RWPE2 (cell line): Measurements from ENCODE around the gene WBP11.

Experiments
- ATAC-seq: fragments of 200-7000 bp; cut with Tn5 transposase; 3 replicates; pipeline ENCODE4 v1.9.1; 2021; ENCODE audit warnings: low read depth
- DNase-seq: peaks from one replicate; pipeline ENCODE4 v3.0.0-alpha.2; 2020; ENCODE audit warnings: low spot score
- H3K27ac ChIP-seq: fragments of 450-650 bp; 2 replicates; pipeline ENCODE4 v1.5.1; 2017; ENCODE audit warnings: mild to moderate bottlenecking; ENCODE audit not compliant: poor library complexity, severe bottlenecking
- H3K27me3 ChIP-seq: fragments of 250-450 bp; sonication (Bioruptor Pico); 2 replicates; pipeline ENCODE4 v1.5.1; 2021; ENCODE audit warnings: mild to moderate bottlenecking, moderate library complexity; ENCODE audit not compliant: insufficient read depth, poor library complexity, severe bottlenecking
- H3K36me3 ChIP-seq: fragments of 250-450 bp; sonication (Bioruptor Pico); 2 replicates; pipeline ENCODE4 v1.5.1; 2020; ENCODE audit warnings: low read depth, mild to moderate bottlenecking, moderate library complexity
- H3K4me1 ChIP-seq: fragments of 250-450 bp; sonication (Bioruptor Pico); 2 replicates; pipeline ENCODE4 v1.5.1; 2021; ENCODE audit warnings: mild to moderate bottlenecking, moderate library complexity; ENCODE audit not compliant: insufficient read depth, poor library complexity, severe bottlenecking
- H3K4me3 ChIP-seq: fragments of 250-450 bp; sonication (Bioruptor Pico); 2 replicates; pipeline ENCODE4 v1.5.1; 2021; ENCODE audit warnings: mild to moderate bottlenecking, moderate library complexity; ENCODE audit not compliant: severe bottlenecking
- H3K9me3 ChIP-seq: fragments of 250-450 bp; sonication (Bioruptor Pico); 2 replicates; pipeline ENCODE4 v1.5.1; 2021; ENCODE audit warnings: mild to moderate bottlenecking, moderate library complexity; ENCODE audit not compliant: severe bottlenecking
- CTCF ChIP-seq: fragments of 450-650 bp; IDR thresholded peaks from one replicate; pipeline ENCODE4 v1.5.1; 2017; ENCODE audit warnings: mild to moderate bottlenecking, moderate library complexity; ENCODE audit not compliant: poor library complexity, severe bottlenecking

Gene WBP11

DNA sequence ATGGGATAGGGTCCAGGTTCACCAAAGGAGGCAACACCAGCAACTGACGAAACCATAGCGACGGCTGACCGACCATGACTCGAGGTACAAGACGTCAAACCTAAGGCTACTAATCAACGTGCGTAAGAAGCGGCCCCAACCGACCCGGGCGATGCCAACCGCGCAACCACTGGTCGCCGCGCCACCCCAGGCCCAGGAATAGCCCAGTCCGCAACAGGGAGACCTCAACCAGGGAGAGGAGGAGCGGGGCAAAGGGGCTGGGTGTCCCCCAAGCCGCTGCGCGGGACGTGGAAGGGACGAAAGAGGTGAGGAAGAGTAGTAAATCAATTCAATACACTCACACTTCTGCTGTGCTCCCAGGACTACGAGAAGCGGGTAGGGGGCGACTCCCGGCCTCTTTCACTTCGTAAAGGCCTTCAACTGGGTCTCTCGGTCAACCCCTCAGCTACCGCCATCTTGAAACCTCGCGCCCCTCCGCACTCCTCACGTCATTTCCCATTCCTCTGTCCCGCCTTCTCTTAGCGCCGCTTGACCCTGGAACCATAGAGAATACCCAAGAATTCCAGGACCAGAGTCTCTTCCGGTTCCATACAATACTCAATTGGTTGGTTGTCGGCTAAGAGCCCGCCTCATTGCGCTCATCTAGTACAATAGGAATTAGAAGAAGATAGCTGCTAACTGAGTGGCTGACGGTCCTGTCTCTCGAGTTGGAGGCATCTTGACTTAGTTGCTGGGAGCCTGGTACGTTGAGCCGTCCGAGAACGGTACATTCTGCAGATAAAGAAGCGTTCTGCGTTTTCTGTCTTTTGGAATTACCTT, at the start of gene WBP11, which contains the start of gene C12orf60:
Gene WBP11 (minus strand): TSS at position 468 of the 819 bp plus-strand sequence. CDS start 2,095 bp downstream, outside the sequence.
Gene C12orf60 (plus strand): TSS at position 660 of the 819 bp plus-strand sequence. CDS start 19,266 bp downstream, outside the sequence.
- ATAC-seq: peak; percentile 99
- H3K4me3 ChIP-seq: peak within 1 kb of the TSS; percentile 94
- H3K27ac ChIP-seq: peak within 1 kb of the TSS; percentile 40
- H3K9me3 ChIP-seq: no peaks in the 10 kb centered on the region
- no peaks in the 10 kb centered on the region for H3K4me1 ChIP-seq
- peak; percentile 80 for DNase-seq
- no peak for TF ChIP-seq CTCF
- H3K27me3 ChIP-seq: no peaks in the 10 kb centered on the region
- H3K36me3 ChIP-seq: peaks cover 38% of the 10 kb centered on the region

DNA sequence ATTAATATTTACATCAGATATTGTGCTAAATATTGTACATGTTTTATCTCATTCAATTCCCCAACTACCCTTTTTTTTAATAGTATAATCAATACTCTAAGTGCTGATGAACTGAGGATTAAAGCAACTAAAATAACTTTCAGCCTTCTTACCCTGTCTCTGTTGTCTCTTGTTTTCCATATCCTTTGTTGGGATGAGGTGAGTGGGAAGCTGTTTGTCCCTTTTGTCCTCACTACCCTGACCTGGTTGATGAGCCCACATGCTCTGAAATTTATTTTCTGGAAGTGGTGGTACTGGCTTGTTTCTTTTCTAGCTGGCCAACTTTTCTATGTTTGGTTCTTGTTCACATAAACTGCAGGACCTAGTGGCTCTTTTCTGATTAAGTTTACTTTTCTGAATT, 49.6 kb upstream of the WBP11 start:
- Histone ChIP-seq H3K27ac (no peak overlapping the region), H3K9me3 (no peaks in the 10 kb centered on the region), H3K27me3 (no peaks in the 10 kb centered on the region), H3K4me3 (no peak overlapping the region), H3K36me3 (no peaks in the 10 kb centered on the region), H3K4me1 (no peaks in the 10 kb centered on the region)
- TF ChIP-seq CTCF: no peak
- no peak for DNase-seq
- ATAC-seq: no peak

- Histone ChIP-seq H3K9me3 (no peaks in the 10 kb centered on the region), H3K4me1 (no peaks in the 10 kb centered on the region), H3K36me3 (no peaks in the 10 kb centered on the region), H3K4me3 (no peak overlapping the region), H3K27me3 (no peaks in the 10 kb centered on the region), H3K27ac (no peak overlapping the region)
- ATAC-seq (no peak), DNase-seq (no peak)
- no peak for TF ChIP-seq CTCF
Observed at GRCh38 chr12:14850929-14851663, 47.8 kb upstream of the WBP11 start.

DNA sequence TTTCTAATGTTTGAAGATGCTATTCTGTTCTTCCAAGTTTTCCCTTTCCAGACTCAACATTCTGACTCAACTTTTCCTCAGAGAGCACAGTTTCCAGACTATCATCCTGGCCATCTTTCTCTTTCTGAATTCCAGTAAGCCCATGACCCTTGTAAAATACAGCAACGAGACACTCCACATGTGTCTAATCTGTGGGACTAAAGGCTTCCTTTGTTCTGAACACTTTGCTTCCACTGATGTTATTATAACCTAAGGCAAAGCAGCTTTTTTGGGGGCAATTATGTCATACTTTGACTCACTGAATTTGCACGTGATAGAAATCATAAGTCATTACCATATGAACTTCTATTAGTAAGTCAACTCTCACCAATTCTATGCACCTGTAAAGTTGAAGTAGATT, 46.4 kb upstream of the WBP11 start:
- TF ChIP-seq CTCF: no peak
- no peak overlapping the region for H3K27ac ChIP-seq

More for the DNA sequence above, 46.4 kb upstream of the WBP11 start:
- no peaks in the 10 kb centered on the region for H3K36me3 ChIP-seq
- H3K4me1 ChIP-seq: no peaks in the 10 kb centered on the region
- DNase-seq: no peak
- no peaks in the 10 kb centered on the region for H3K9me3 ChIP-seq
- no peak for ATAC-seq
- no peak overlapping the region for H3K4me3 ChIP-seq
- H3K27me3 ChIP-seq: no peaks in the 10 kb centered on the region
